ENCODE data around the gene ZNF365. TPM values are rescaled to one million over a fixed set of nuclear protein-coding genes. Genes with fewer than 3 reads are reported as not detected.

The ZNF365 gene
- total RNA-seq, 1 donor from 2014 or later: 6.0 TPM

- Mint-ChIP-seq H3K4me3 (ENCODE audit: unreplicated experiment) (no peak overlapping the region), H3K4me1 (ENCODE audit: low read depth) (peaks cover 10% of the 10 kb centered on the region), H3K27me3 (ENCODE audit: low read depth) (no peaks in the 10 kb centered on the region), H3K27ac (ENCODE audit: unreplicated experiment) (no peak overlapping the region), H3K36me3 (ENCODE audit: low read depth) (no peaks in the 10 kb centered on the region), H3K9me3 (ENCODE audit: low read depth) (peaks cover 5% of the 10 kb centered on the region)
- DNase-seq (ENCODE audit: low spot score): no peak
- TF ChIP-seq, protein P1, sequence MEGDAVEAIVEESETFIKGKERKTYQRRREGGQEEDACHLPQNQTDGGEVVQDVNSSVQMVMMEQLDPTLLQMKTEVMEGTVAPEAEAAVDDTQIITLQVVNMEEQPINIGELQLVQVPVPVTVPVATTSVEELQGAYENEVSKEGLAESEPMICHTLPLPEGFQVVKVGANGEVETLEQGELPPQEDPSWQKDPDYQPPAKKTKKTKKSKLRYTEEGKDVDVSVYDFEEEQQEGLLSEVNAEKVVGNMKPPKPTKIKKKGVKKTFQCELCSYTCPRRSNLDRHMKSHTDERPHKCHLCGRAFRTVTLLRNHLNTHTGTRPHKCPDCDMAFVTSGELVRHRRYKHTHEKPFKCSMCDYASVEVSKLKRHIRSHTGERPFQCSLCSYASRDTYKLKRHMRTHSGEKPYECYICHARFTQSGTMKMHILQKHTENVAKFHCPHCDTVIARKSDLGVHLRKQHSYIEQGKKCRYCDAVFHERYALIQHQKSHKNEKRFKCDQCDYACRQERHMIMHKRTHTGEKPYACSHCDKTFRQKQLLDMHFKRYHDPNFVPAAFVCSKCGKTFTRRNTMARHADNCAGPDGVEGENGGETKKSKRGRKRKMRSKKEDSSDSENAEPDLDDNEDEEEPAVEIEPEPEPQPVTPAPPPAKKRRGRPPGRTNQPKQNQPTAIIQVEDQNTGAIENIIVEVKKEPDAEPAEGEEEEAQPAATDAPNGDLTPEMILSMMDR (IDR thresholded peaks at IDR 0.05): no peak
Observed at GRCh38 chr10:62450912-62451610, 76.9 kb downstream of the ZNF365 start.

DNA sequence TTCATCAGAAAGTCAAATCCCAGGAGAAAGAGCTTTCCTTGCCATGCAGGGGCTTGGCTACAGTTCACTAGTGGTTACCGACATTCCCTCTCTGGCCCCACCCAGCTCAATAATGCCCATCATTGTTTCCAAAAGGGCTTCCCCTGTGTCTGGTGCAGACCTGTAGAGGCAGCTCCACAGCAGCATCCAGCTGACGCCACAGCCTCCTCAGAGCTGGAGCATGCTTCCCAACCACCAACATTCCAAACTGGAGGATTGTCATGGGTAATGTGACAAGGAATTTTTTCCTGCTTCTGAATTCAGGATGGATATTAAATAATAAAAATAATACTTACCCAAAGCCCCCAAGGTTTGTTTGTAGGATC is 77.4 kb downstream of the ZNF365 start:
- Mint-ChIP-seq H3K27me3 (ENCODE audit: low read depth) (no peaks in the 10 kb centered on the region), H3K9me3 (ENCODE audit: low read depth) (peaks cover 5% of the 10 kb centered on the region), H3K4me3 (ENCODE audit: unreplicated experiment) (no peak overlapping the region), H3K27ac (ENCODE audit: unreplicated experiment) (no peak overlapping the region), H3K36me3 (ENCODE audit: low read depth) (no peaks in the 10 kb centered on the region), H3K4me1 (ENCODE audit: low read depth) (peaks cover 10% of the 10 kb centered on the region)
- no peak for DNase-seq (ENCODE audit: low spot score)
- TF ChIP-seq, protein P1 (IDR thresholded peaks at IDR 0.05): no peak

Other genes starting within 250 kb of the ZNF365 start
- 3.4 to 4.0 TPM (median 3.9 TPM) in 3 replicates for gene RTKN2, start 105.5 kb upstream of the ZNF365 start, total RNA-seq